Endothelial cell of umbilical vein (primary cell): ENCODE results near the gene CDC34. TPM values are rescaled to one million over a fixed set of nuclear protein-coding genes. Genes with fewer than 3 reads are reported as not detected.

Experiments used
- BruUV-seq: library from RNA; stranded (reverse); fragments of 400-500 nt; replicated peaks from 2 replicates; lab custom pipeline; 2021; lab: Mats Ljungman, UMichigan
- CTCF ChIA-PET: fragments of 300-600, 350-600 bp; sonication (Branson Sonifier 250); formaldehyde crosslinking; loops from one replicate; lab custom pipeline; 2021; ENCODE audit warnings: antibody characterized with exemption, inconsistent platforms; lab: Charles Lee
- POLR2A ChIA-PET: fragments of 300-600, 350-600 bp; sonication (Branson Sonifier 250); formaldehyde crosslinking; loops from one replicate; lab custom pipeline; 2021; ENCODE audit warnings: antibody characterized with exemption, inconsistent platforms; lab: Charles Lee
- DNase-seq: peaks from one replicate; pipeline ENCODE4 v3.0.0-alpha.2; 2011; ENCODE audit warnings: low read depth, low spot score
- FAIRE-seq: peaks from 2 replicates; lab custom pipeline; 2011; peaks lifted over from hg19 to GRCh38; lab: Jason Lieb, UNC
- H2AFZ ChIP-seq: 2 replicates; pipeline ENCODE4 v1.6.0; 2012; ENCODE audit warnings: low read depth, low read length, control low read depth, inconsistent platforms
- H3K27ac ChIP-seq: 2 replicates; pipeline ENCODE4 v1.5.1; 2011; ENCODE audit warnings: low read depth, mild to moderate bottlenecking, control low read depth, low read length, moderate library complexity; ENCODE audit not compliant: insufficient read depth
- H3K27me3 ChIP-seq, 2 experiments: 2 replicates each; pipeline versions ENCODE4 v1.6.0 to v1.6.1; 2011; ENCODE audit warnings: low read length in 2 of 2, mixed read lengths in 1 of 2; ENCODE audit not compliant: control insufficient read depth in 2 of 2, insufficient read depth in 2 of 2
- H3K36me3 ChIP-seq, 2 experiments: 2 replicates in 1 of 2; 3 replicates in 1 of 2; pipeline ENCODE4 v1.5.1; 2011; ENCODE audit warnings: low read length in 2 of 2, mild to moderate bottlenecking in 1 of 2, moderate library complexity in 1 of 2; ENCODE audit not compliant: control insufficient read depth in 2 of 2, insufficient read depth in 2 of 2; ENCODE audit errors: extremely low read depth in 1 of 2
- H3K4me1 ChIP-seq: 3 replicates; pipeline ENCODE4 v1.5.1; 2011; ENCODE audit warnings: mild to moderate bottlenecking, low read length; ENCODE audit not compliant: control insufficient read depth, insufficient read depth; ENCODE audit errors: extremely low read depth
- H3K4me2 ChIP-seq: 2 replicates; pipeline ENCODE4 v1.6.1; 2011; ENCODE audit warnings: low read length, control low read depth, mixed read lengths; ENCODE audit not compliant: insufficient read depth
- H3K4me3 ChIP-seq, 3 experiments: fragments of 200-600 bp in 1 of 3; sonication (generic), shearing (Covaris generic) in 1 of 3; replicated peaks in 1 of 3; 2 replicates each; pipeline ENCODE4 v1.5.1; 2011 to 2016; ENCODE audit warnings: control low read depth in 3 of 3, low read length in 3 of 3, mild to moderate bottlenecking in 2 of 3, inconsistent platforms in 1 of 3, low read depth in 1 of 3, moderate library complexity in 1 of 3; ENCODE audit not compliant: insufficient read depth in 1 of 3
- H3K79me2 ChIP-seq: 2 replicates; pipeline ENCODE4 v1.6.0; 2012; ENCODE audit warnings: low read length, inconsistent platforms; ENCODE audit not compliant: control insufficient read depth, insufficient read depth
- H3K9ac ChIP-seq: replicated peaks from 2 replicates; pipeline ENCODE3; 2011; ENCODE audit warnings: low read length, control low read depth; ENCODE audit not compliant: insufficient read depth; ENCODE audit errors: extremely low read depth
- H3K9me1 ChIP-seq: replicated peaks from 3 replicates; pipeline ENCODE4 v1.6.0; 2011; ENCODE audit warnings: mild to moderate bottlenecking, low read length; ENCODE audit not compliant: control insufficient read depth, insufficient read depth; ENCODE audit errors: extremely low read depth
- H3K9me3 ChIP-seq: replicated peaks from 2 replicates; pipeline ENCODE4 v1.5.1; 2012; ENCODE audit warnings: low read length, inconsistent platforms; ENCODE audit not compliant: control insufficient read depth, insufficient read depth
- H4K20me1 ChIP-seq: replicated peaks from 2 replicates; pipeline ENCODE3; 2011; ENCODE audit warnings: mild to moderate bottlenecking, low read length; ENCODE audit not compliant: control insufficient read depth, insufficient read depth; ENCODE audit errors: extremely low read depth
- EZH2 ChIP-seq: IDR thresholded peaks from 2 replicates; pipeline ENCODE4 v1.6.1; 2012; ENCODE audit warnings: borderline replicate concordance, low read depth, mild to moderate bottlenecking, moderate library complexity, low read length, inconsistent platforms; ENCODE audit not compliant: severe bottlenecking
- FOS ChIP-seq: IDR thresholded peaks from 2 replicates; pipeline ENCODE4 v1.6.1; 2011; ENCODE audit warnings: mild to moderate bottlenecking, low read length, moderate library complexity, borderline replicate concordance; ENCODE audit not compliant: insufficient read depth
- GATA2 ChIP-seq: IDR thresholded peaks from 2 replicates; pipeline ENCODE4 v1.7.0; 2011; ENCODE audit warnings: low read depth, mild to moderate bottlenecking, moderate library complexity, mixed read lengths, low read length; ENCODE audit not compliant: insufficient read length, insufficient read depth
- JUN ChIP-seq: IDR thresholded peaks from 2 replicates; pipeline ENCODE4 v1.6.1; 2011; ENCODE audit warnings: borderline replicate concordance, low read depth; ENCODE audit not compliant: insufficient read length, insufficient read depth
- MYC ChIP-seq: IDR thresholded peaks from one replicate; pipeline ENCODE4 v1.6.1; 2011; ENCODE audit warnings: mild to moderate bottlenecking, low read depth, low read length
- POLR2A ChIP-seq: IDR thresholded peaks from 2 replicates; pipeline ENCODE4 v1.6.1; 2012; ENCODE audit warnings: low read depth, mild to moderate bottlenecking, control low read depth, low read length
- POLR2AphosphoS5 ChIP-seq: IDR thresholded peaks from 2 replicates; pipeline ENCODE4 v1.6.1; 2012; ENCODE audit warnings: low read depth, mild to moderate bottlenecking, control low read depth, low read length, moderate library complexity; ENCODE audit not compliant: insufficient read depth
- dilution Hi-C: fragments of 300-500 bp; cut with MboI; formaldehyde crosslinking; loops from one replicate; pipeline ENCODE4 v1.15.0; 2019; ENCODE audit warnings: low sequenced_read_pairs; ENCODE audit not compliant: extremely low pct_ligation_motif_present
- intact Hi-C: fragments of 100-400 bp; cut with micrococcal nuclease; formaldehyde crosslinking; loops from one replicate; pipeline ENCODE4 v1.10.0; 2022
- polyA plus RNA-seq, 4 experiments: library from polyadenylated mRNA; depleted of rRNA in 3 of 4; stranded (reverse) in 3 of 4; unstranded in 1 of 4; fragments of >200 nt; gene quantifications; 2 replicates each; pipeline versions ENCODE4 v1.2.1 to v1.2.3, GENCODE V29; 2011 to 2012; ENCODE audit warnings: missing spikeins in 1 of 4
- total RNA-seq: library from RNA; stranded (reverse); gene quantifications from 2 replicates; pipeline ENCODE4 v1.2.3, GENCODE V29; 2021
- TF ChIP-seq, protein P1 (sequence below): IDR thresholded peaks from 2 replicates; pipeline ENCODE4 v1.6.1; 2011; ENCODE audit not compliant: insufficient read depth, insufficient read length
- TF ChIP-seq, protein P2 (sequence below), 2 donors: IDR thresholded peaks; 1 replicate in 1 of 2; 2 replicates in 1 of 2; pipeline ENCODE4 v1.5.1; 2011; ENCODE audit warnings: low read length in 2 of 2, mild to moderate bottlenecking in 2 of 2, moderate library complexity in 2 of 2, control low read depth in 1 of 2, inconsistent platforms in 1 of 2, low read depth in 1 of 2; ENCODE audit not compliant: insufficient read depth in 1 of 2; ENCODE audit errors: extremely low read depth in 1 of 2

CDC34 gene
- total and polyA plus RNA-seq, 2 donors (not counting 3 experiments of a cell fraction or from before 2014, with no cell fraction given), result 90.4 to 92.9 TPM

- FAIRE-seq, result no peak
- no peaks in the 10 kb centered on the region for H3K9me3 ChIP-seq
- peak; percentile 55 for DNase-seq
- no peak for TF ChIP-seq JUN
- no peak for TF ChIP-seq POLR2A
- TF ChIP-seq POLR2AphosphoS5, result peak; percentile 26
- dilution Hi-C loops (no loop called here), intact Hi-C loops (loop anchor here (1.0 to 2.0 kb wide), 3 partner anchors 16 to 62 kb away; partner anchors contain the start of gene HCN2)
- peak overlapping the region; percentile 61 for H3K4me2 ChIP-seq
- peak overlapping the region; percentile 31 for H2AFZ ChIP-seq
- no peaks in the 10 kb centered on the region for H3K27me3 ChIP-seq
- H3K79me2 ChIP-seq, result peaks cover 52% of the 10 kb centered on the region
- peaks cover 2% of the 10 kb centered on the region for H4K20me1 ChIP-seq
- H3K27ac ChIP-seq, result peak overlapping the region; percentile 72
- peak overlapping the region; percentile 81 for H3K9ac ChIP-seq
- H3K9me1 ChIP-seq, result no peaks in the 10 kb centered on the region
- H3K36me3 ChIP-seq, result peaks cover 4% of the 10 kb centered on the region in 2 experiments
- peaks cover 28% of the 10 kb centered on the region for H3K4me1 ChIP-seq
- peak overlapping the region; percentile 57 to 92 (median 88) for H3K4me3 ChIP-seq
- ChIA-PET CTCF (interaction anchor here (1.9 kb wide), 1 partner anchor 12 kb away, joined by 7 read pairs; no protein-coding TSS in a partner anchor), POLR2A (no interaction called here)
- TSS peak; percentile 16 for BruUV-seq
These were observed 41.4 kb downstream of the CDC34 start for GRCh38 chr19:572743-573518.

- dilution Hi-C loops, result no loop called here
- no peak overlapping the region for H2AFZ ChIP-seq
- H3K9ac ChIP-seq, result peak overlapping the region; percentile 81
- intact Hi-C loops, result loop anchor here (2.0 kb wide), 2 partner anchors 15 to 63 kb away; partner anchors contain the start of gene HCN2
- H3K27me3 ChIP-seq, result no peaks in the 10 kb centered on the region
- no peak for DNase-seq
- TSS peak; percentile 44 for BruUV-seq
- peaks cover 2% of the 10 kb centered on the region for H4K20me1 ChIP-seq
- peak overlapping the region; percentile 57 to 92 (median 88) for H3K4me3 ChIP-seq
- H3K9me1 ChIP-seq, result no peaks in the 10 kb centered on the region
- H3K4me2 ChIP-seq, result peak overlapping the region; percentile 61
- H3K9me3 ChIP-seq, result no peaks in the 10 kb centered on the region
- peak overlapping the region; percentile 72 for H3K27ac ChIP-seq
- H3K4me1 ChIP-seq, result peaks cover 28% of the 10 kb centered on the region
- FAIRE-seq, result peak; percentile 67
- H3K36me3 ChIP-seq, result peaks cover 4 to 5% of the 10 kb centered on the region in 2 experiments
- ChIA-PET POLR2A (interaction anchor here (0.7 kb wide), 1 partner anchor 68 kb away, joined by 4 read pairs; no protein-coding TSS in a partner anchor), CTCF (no interaction called here)
- H3K79me2 ChIP-seq, result peaks cover 57% of the 10 kb centered on the region
- TF ChIP-seq GATA2 (no peak), FOS (no peak), EZH2 (no peak), POLR2A (no peak), JUN (no peak), MYC (no peak), POLR2AphosphoS5 (no peak)
- TF ChIP-seq, protein P1, sequence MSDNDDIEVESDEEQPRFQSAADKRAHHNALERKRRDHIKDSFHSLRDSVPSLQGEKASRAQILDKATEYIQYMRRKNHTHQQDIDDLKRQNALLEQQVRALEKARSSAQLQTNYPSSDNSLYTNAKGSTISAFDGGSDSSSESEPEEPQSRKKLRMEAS, result no peak
- TF ChIP-seq, protein P2, sequence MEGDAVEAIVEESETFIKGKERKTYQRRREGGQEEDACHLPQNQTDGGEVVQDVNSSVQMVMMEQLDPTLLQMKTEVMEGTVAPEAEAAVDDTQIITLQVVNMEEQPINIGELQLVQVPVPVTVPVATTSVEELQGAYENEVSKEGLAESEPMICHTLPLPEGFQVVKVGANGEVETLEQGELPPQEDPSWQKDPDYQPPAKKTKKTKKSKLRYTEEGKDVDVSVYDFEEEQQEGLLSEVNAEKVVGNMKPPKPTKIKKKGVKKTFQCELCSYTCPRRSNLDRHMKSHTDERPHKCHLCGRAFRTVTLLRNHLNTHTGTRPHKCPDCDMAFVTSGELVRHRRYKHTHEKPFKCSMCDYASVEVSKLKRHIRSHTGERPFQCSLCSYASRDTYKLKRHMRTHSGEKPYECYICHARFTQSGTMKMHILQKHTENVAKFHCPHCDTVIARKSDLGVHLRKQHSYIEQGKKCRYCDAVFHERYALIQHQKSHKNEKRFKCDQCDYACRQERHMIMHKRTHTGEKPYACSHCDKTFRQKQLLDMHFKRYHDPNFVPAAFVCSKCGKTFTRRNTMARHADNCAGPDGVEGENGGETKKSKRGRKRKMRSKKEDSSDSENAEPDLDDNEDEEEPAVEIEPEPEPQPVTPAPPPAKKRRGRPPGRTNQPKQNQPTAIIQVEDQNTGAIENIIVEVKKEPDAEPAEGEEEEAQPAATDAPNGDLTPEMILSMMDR (IDR thresholded peaks at IDR 0.05; ENCODE audit: extremely low read depth in 1 of 2, insufficient read depth in 1 of 2, low read depth in 1 of 2, low read length in 2 of 2), result no peak
These were observed 41.9 kb downstream of the CDC34 start for GRCh38 chr19:573519-573825.
